ENCODE data around the gene PDCD1.

The PDCD1 gene

GRCh38 chr2:241897231-241897916 is 38.7 kb upstream of the PDCD1 start:
- H3K27ac ChIP-seq: no peak overlapping the region
- TF ChIP-seq CTCF (conservative IDR thresholded peaks at IDR 0.05): no peak

- no peak for TF ChIP-seq CTCF (conservative IDR thresholded peaks at IDR 0.05)
- H3K27ac ChIP-seq: no peak overlapping the region
Observed at GRCh38 chr2:241896746-241897201, 38.1 kb upstream of the PDCD1 start.

- no peak for TF ChIP-seq CTCF (conservative IDR thresholded peaks at IDR 0.05)
- H3K27ac ChIP-seq: peak overlapping the region; percentile 34
Observed at GRCh38 chr2:241895712-241896641, 37.3 kb upstream of the PDCD1 start.

GRCh38 chr2:241895427-241895711 is 36.7 kb upstream of the PDCD1 start:
- peak overlapping the region; percentile 5; the same call in 1 of the 2 replicates for H3K27ac ChIP-seq
- TF ChIP-seq CTCF (conservative IDR thresholded peaks at IDR 0.05): no peak

- no peak for TF ChIP-seq CTCF (conservative IDR thresholded peaks at IDR 0.05)
- H3K27ac ChIP-seq: peak overlapping the region; percentile 98; the same call in 1 of the 2 replicates
Observed at GRCh38 chr2:241894681-241895426, 36.2 kb upstream of the PDCD1 start.

- no peak for TF ChIP-seq CTCF (conservative IDR thresholded peaks at IDR 0.05)
- peak overlapping the region; percentile 98 for H3K27ac ChIP-seq
Observed at GRCh38 chr2:241894056-241894641, 35.5 kb upstream of the PDCD1 start.

Data from VCaP (cell line).